Hematopoietic multipotent progenitor cell treated with erythropoietin and hydrocortisone succinate and interleukin-3 and kit ligand, for 4 days (in vitro differentiated cells): ENCODE measurements around the gene RAI14.

Experiments used
- DNase-seq: peaks from one replicate; pipeline ENCODE4 v3.0.0-alpha.2; 2015

RAI14 gene

DNA sequence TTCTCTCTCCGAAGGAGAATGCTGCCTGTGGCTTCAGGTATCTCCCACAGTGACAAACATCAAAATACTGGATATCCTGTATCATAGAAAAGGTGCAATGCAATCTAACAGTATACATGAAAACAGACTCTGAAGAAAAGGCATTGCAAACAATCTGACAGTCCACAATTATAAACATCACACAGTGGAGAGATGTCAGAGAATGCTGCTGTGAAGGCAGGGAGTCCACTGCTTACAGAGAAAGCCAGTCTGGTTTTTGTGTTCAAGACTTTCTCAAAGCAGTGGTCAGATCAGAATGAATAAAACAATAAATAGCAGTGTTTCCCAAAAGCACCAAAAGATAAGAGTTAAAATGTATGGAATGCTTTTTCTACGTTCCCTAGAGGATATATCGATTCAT, 211.5 kb downstream of the RAI14 start:
- DNase-seq, result no peak

DNA sequence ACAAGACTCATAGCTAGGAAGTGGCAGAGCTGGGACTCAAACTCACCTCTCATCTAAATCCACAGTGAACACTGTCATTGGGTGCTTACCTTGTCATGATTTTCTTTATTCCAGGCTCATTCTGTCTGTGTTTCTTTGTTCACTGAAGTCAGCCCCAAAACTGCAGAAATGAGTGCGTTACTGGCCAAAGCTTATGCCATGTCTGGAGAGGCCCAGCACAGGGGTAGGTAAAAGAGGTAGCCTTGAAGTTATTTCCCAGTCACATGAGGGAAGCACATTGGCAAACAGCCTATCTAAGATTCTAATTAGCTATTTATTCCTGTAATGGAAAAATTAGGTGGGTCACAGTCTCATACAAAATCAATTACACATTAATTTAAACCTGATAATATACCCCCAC, 212.7 kb downstream of the RAI14 start:
- no peak for DNase-seq

DNA sequence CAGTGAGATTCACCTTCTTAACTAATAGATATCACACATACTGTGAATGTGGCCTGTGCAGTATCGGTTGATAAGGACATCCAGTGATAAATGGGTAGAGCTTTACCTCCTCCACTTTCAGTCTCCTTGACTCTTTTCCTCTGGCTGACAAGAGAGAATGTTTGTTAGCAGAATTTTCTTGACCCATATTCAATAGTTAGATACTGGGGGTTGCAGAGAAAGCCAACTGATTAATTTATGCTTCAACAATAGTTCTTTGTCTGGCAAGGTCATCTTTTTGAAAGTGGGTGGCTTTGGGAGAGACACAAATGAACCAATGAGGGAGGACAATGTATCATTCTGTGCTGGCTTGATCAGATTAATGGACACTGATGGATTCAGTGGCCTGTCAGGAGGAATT, 213.1 kb downstream of the RAI14 start:
- DNase-seq, result no peak

- no peak for DNase-seq
Observed at GRCh38 chr5:34870382-34870781, 214.3 kb downstream of the RAI14 start.

GRCh38 chr5:34876275-34876674, 220.1 kb downstream of the RAI14 start:
- DNase-seq, result no peak

DNA sequence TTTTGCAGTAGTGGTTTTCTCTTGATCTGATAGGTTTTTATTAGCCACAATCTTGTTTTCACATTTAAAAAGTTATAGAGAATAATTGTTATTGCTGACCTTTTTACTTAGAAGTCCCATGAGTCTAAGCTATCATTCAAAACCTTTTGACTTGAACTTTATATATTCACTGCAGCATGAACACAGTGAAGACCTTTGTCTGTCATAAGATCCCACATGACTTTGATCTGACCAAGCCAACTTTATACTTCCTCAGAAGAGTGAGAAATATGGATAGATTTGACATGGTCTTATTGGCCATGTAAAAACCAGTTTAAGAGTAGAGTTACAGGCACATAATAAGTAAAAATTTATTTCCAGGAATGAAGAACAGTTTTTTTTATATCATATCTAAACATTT, 225.1 kb downstream of the RAI14 start:
- no peak for DNase-seq
